Thoracic aorta (tissue), 2 donors: Measurements from ENCODE around the gene ASTN2. TPM values are rescaled to one million over a fixed set of nuclear protein-coding genes. Genes with fewer than 3 reads are reported as not detected.
A peak's percentile ranks its signal among the peaks of the same experiment; 100 is the strongest.

ENCODE experiments used
- ATAC-seq: fragments of 150-250 bp; one replicate; pipeline ENCODE4 v1.8.0; 2017; ENCODE audit warnings: low read depth; ENCODE audit not compliant: insufficient number of reproducible peaks, low FRiP score
- DNase-seq: peaks from one replicate; pipeline ENCODE4 v3.0.0-alpha.2; 2020; ENCODE audit warnings: low spot score
- H3K27ac ChIP-seq, 2 donors: fragments of 200-600 bp; sonication (generic); 1 replicate in 1 of 2; 2 replicates in 1 of 2; pipeline ENCODE4 v1.5.1; 2016; ENCODE audit warnings: mild to moderate bottlenecking in 2 of 2, moderate library complexity in 2 of 2
- H3K27me3 ChIP-seq: fragments of 200-600 bp; sonication (generic); replicated peaks from 2 replicates; pipeline ENCODE4 v1.6.0; 2016; ENCODE audit warnings: mild to moderate bottlenecking; ENCODE audit not compliant: insufficient read depth
- H3K36me3 ChIP-seq: fragments of 200-600 bp; sonication (generic); one replicate; pipeline ENCODE4 v1.5.1; 2016
- H3K4me1 ChIP-seq, 2 donors: fragments of 200-600 bp; sonication (generic); 1 replicate in 1 of 2; 2 replicates in 1 of 2; pipeline versions ENCODE4 v1.5.1 to v1.6.0; 2016; ENCODE audit warnings: low read depth in 2 of 2, mild to moderate bottlenecking in 1 of 2; ENCODE audit not compliant: control insufficient read depth in 1 of 2
- H3K4me3 ChIP-seq: fragments of 200-600 bp; sonication (generic); 2 replicates; pipeline ENCODE4 v1.5.1; 2016; ENCODE audit warnings: mild to moderate bottlenecking
- H3K9me3 ChIP-seq: fragments of 200-600 bp; sonication (generic); 2 replicates; pipeline ENCODE4 v1.5.1; 2016
- total RNA-seq, 2 donors: library from RNA; depleted of rRNA; stranded (reverse); fragments of >200 nt; gene quantifications; one replicate each; pipeline versions ENCODE4 v1.1.0 to v1.2.3, GENCODE V29; 2016
- TF ChIP-seq, protein P1 (sequence below): fragments of 200-600 bp; sonication (generic); IDR thresholded peaks from one replicate; pipeline ENCODE4 v1.5.1; 2019; ENCODE audit warnings: antibody characterized with exemption

The ASTN2 gene
- total RNA-seq, 2 donors from 2014 or later, result 6.8 to 7.1 TPM

DNA sequence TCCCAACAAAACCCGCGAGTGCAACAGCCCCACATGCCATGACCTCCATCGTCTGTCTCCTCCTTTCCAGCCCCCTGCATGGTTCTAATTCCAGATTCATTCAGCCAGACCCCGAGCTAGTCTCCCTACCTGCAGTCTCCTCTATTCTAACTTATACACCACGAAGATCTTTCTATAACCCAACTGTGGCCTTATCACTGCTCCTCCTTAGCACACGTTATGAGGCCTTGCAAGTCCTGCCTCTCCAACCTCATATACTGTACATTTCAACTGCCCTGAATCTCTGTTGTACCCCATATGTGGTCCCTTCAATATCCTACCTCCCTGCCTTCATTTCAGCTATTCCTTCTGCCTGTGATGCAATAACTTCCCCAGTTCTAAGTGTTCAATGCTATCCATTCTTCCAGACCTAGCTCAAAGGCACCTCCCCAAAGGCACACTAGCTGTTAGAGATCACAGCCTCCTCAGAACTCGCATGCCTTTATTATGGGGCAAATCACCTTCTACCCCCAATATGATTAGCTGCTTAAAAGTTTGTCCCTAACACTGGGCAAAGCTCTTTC lies 942.8 kb downstream of the ASTN2 start:
- peaks cover 14 to 24% of the 10 kb centered on the region in 2 donors for H3K4me1 ChIP-seq
- no peaks in the 10 kb centered on the region for H3K27me3 ChIP-seq
- DNase-seq (no peak), ATAC-seq (no peak)
- no peak overlapping the region for H3K4me3 ChIP-seq
- TF ChIP-seq, protein P1, sequence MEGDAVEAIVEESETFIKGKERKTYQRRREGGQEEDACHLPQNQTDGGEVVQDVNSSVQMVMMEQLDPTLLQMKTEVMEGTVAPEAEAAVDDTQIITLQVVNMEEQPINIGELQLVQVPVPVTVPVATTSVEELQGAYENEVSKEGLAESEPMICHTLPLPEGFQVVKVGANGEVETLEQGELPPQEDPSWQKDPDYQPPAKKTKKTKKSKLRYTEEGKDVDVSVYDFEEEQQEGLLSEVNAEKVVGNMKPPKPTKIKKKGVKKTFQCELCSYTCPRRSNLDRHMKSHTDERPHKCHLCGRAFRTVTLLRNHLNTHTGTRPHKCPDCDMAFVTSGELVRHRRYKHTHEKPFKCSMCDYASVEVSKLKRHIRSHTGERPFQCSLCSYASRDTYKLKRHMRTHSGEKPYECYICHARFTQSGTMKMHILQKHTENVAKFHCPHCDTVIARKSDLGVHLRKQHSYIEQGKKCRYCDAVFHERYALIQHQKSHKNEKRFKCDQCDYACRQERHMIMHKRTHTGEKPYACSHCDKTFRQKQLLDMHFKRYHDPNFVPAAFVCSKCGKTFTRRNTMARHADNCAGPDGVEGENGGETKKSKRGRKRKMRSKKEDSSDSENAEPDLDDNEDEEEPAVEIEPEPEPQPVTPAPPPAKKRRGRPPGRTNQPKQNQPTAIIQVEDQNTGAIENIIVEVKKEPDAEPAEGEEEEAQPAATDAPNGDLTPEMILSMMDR, result no peak
- no peaks in the 10 kb centered on the region for H3K36me3 ChIP-seq
- peak overlapping the region; percentile 58 to 70 for H3K27ac ChIP-seq
- no peaks in the 10 kb centered on the region for H3K9me3 ChIP-seq

GRCh38 chr9:116471093-116471906 lies 943.6 kb downstream of the ASTN2 start:
- no peaks in the 10 kb centered on the region for H3K36me3 ChIP-seq
- DNase-seq (no peak), ATAC-seq (no peak)
- H3K27ac ChIP-seq, result peak overlapping the region; percentile 58 to 70
- H3K4me1 ChIP-seq, result peaks cover 14 to 18% of the 10 kb centered on the region in 2 donors
- no peaks in the 10 kb centered on the region for H3K9me3 ChIP-seq
- TF ChIP-seq, protein P1, result no peak
- H3K27me3 ChIP-seq, result no peaks in the 10 kb centered on the region
- peak overlapping the region; percentile 54 for H3K4me3 ChIP-seq

- Histone ChIP-seq H3K36me3 (no peaks in the 10 kb centered on the region), H3K27me3 (no peaks in the 10 kb centered on the region), H3K27ac (no peak overlapping the region), H3K4me1 (peaks cover 14 to 18% of the 10 kb centered on the region in 2 donors), H3K9me3 (no peaks in the 10 kb centered on the region), H3K4me3 (no peak overlapping the region)
- TF ChIP-seq, protein P1, result no peak
- ATAC-seq, result no peak
- no peak for DNase-seq
These were observed 945.9 kb downstream of the ASTN2 start for GRCh38 chr9:116468793-116469527.

- TF ChIP-seq, protein P1, result no peak
- Histone ChIP-seq H3K4me1 (peaks cover 14 to 18% of the 10 kb centered on the region in 2 donors), H3K36me3 (no peaks in the 10 kb centered on the region), H3K9me3 (no peaks in the 10 kb centered on the region), H3K4me3 (no peak overlapping the region), H3K27me3 (no peaks in the 10 kb centered on the region), H3K27ac (no peak overlapping the region)
- ATAC-seq (no peak), DNase-seq (no peak)
These were observed 946.5 kb downstream of the ASTN2 start for GRCh38 chr9:116468369-116468768.
